ENCODE data around the gene PI4K2B. TPM values are rescaled to one million over a fixed set of nuclear protein-coding genes. Genes with fewer than 3 reads are reported as not detected.
A peak's percentile ranks its signal among the peaks of the same experiment; 100 is the strongest.

The PI4K2B gene
- total and polyA plus RNA-seq, 10 of the 15 experiments (the other 5 are each of a cell fraction or from before 2014, with no cell fraction given): 12.9 to 55.3 (median 40.7) TPM

GRCh38 chr4:25313201-25313895 is 79.5 kb downstream of the PI4K2B start:
- Histone ChIP-seq H3K4me1 (ENCODE audit: control insufficient read depth, insufficient read depth, low read length) (peaks cover 20% of the 10 kb centered on the region), H3K4me3 (peak overlapping the region; percentile 98), H3K36me3 (ENCODE audit: control insufficient read depth in 2 of 2, insufficient read depth in 2 of 2, low read length in 1 of 2) (no peaks in the 10 kb centered on the region; a peak in 1 of 4 replicates), H3K27me3 (replicated peaks in 1 of 2; ENCODE audit: control insufficient read depth in 2 of 2, insufficient read depth in 2 of 2, low read length in 1 of 2) (no peaks in the 10 kb centered on the region), H2AFZ (ENCODE audit: control insufficient read depth, low read depth, low read length) (peak overlapping the region; percentile 92), H3K27ac (ENCODE audit: control insufficient read depth, insufficient read depth) (peak overlapping the region; percentile 72; the same call in 1 of the 2 replicates), H3K9me3 (replicated peaks; ENCODE audit: control insufficient read depth, insufficient read depth, low read length) (0 out of 3 replicates have a peak, but pooled peaks cover 2% of the 10 kb centered on the region), H3K79me2 (ENCODE audit: control insufficient read depth, insufficient read depth, low read length) (peaks cover 9% of the 10 kb centered on the region), H3K4me2 (ENCODE audit: control insufficient read depth, insufficient read depth) (peak overlapping the region; percentile 74), H4K20me1 (ENCODE audit: control insufficient read depth, insufficient read depth) (no peaks in the 10 kb centered on the region), H3K9ac (ENCODE audit: control insufficient read depth, insufficient read depth, low read length) (peak overlapping the region; percentile 86)
- BruUV-seq (replicated peaks): no TSS peak
- intact Hi-C loops (cut with micrococcal nuclease; ENCODE audit: unreplicated experiment): loop anchor here (2.0 to 5.0 kb wide), 2 partner anchors 63 to 131 kb away; partner anchors contain the start of gene ANAPC4
- FAIRE-seq (no peak), DNase-seq (ENCODE audit: low read depth, low spot score) (no peak), ATAC-seq (no peak)
- POLR2A ChIA-PET: interaction anchor here (0.6 to 3.7 kb wide), 6 partner anchors 9 to 126 kb away, joined by 3 to 35 read pairs (median 4); partner anchors contain the start of gene PI4K2B
- SMC1A ChIA-PET (ENCODE audit: uncharacterized antibody, unreplicated experiment): interaction anchor here (0.6 to 4.2 kb wide), 7 partner anchors 8 to 1670 kb away, joined by 3 to 38 read pairs (median 5); partner anchors contain the start of genes PI4K2B and SEPSECS
- CTCF ChIA-PET: interaction anchor here (0.6 to 3.1 kb wide), 22 partner anchors 8 to 326 kb away, joined by 3 to 35 read pairs (median 8); partner anchors contain the start of genes PI4K2B and SEPSECS
- WGBS (ENCODE audit: insufficient coverage, insufficient replicate concordance, low lambda C conversion rate, missing lambda C conversion rate): 46% methylated on average over 23 of the region's 23 CpGs
- in situ Hi-C loops (cut with MboI): no loop called here
- RAD21 ChIA-PET (ENCODE audit: unreplicated experiment): interaction anchor here (1.1 to 1.9 kb wide), 7 partner anchors 42 to 134 kb away, joined by 3 to 21 read pairs (median 5); partner anchors contain the start of gene PI4K2B
- TF ChIP-seq SREBF2 (IDR thresholded peaks at IDR 0.05; ENCODE audit: low read length): no peak
- no peak for TF ChIP-seq NR2C1 (IDR thresholded peaks at IDR 0.05)
- TF ChIP-seq SUZ12 (IDR thresholded peaks at IDR 0.05; ENCODE audit: unreplicated experiment): no peak

- Histone ChIP-seq H3K4me2 (ENCODE audit: control insufficient read depth, insufficient read depth) (no peak overlapping the region), H4K20me1 (ENCODE audit: control insufficient read depth, insufficient read depth) (no peaks in the 10 kb centered on the region), H2AFZ (ENCODE audit: control insufficient read depth, low read depth, low read length) (peak overlapping the region; percentile 28; the same call in 1 of the 2 replicates), H3K27ac (ENCODE audit: control insufficient read depth, insufficient read depth) (peak overlapping the region; percentile 6; the same call in 1 of the 2 replicates), H3K79me2 (ENCODE audit: control insufficient read depth, insufficient read depth, low read length) (no peaks in the 10 kb centered on the region), H3K27me3 (replicated peaks in 1 of 2; ENCODE audit: control insufficient read depth in 2 of 2, insufficient read depth in 2 of 2, low read length in 1 of 2) (no peaks in the 10 kb centered on the region), H3K9me3 (replicated peaks; ENCODE audit: control insufficient read depth, insufficient read depth, low read length) (no peaks in the 10 kb centered on the region), H3K4me3 (no peak overlapping the region), H3K9ac (ENCODE audit: control insufficient read depth, insufficient read depth, low read length) (no peak overlapping the region), H3K4me1 (ENCODE audit: control insufficient read depth, insufficient read depth, low read length) (peaks cover 12% of the 10 kb centered on the region; the same call in 1 of the 2 replicates), H3K36me3 (ENCODE audit: control insufficient read depth in 2 of 2, insufficient read depth in 2 of 2, low read length in 1 of 2) (no peaks in the 10 kb centered on the region; a peak in 2 of 4 replicates)
- DNase-seq (ENCODE audit: low read depth, low spot score) (no peak), ATAC-seq (no peak), FAIRE-seq (peak; percentile 27)
- SMC1A ChIA-PET (ENCODE audit: uncharacterized antibody, unreplicated experiment): interaction anchor here (1.0 to 2.5 kb wide), 7 partner anchors 8 to 67 kb away, joined by 3 to 10 read pairs (median 3); no protein-coding TSS in a partner anchor
- intact Hi-C loops (cut with micrococcal nuclease; ENCODE audit: unreplicated experiment) (no loop called here), in situ Hi-C loops (cut with MboI) (no loop called here)
- RAD21 ChIA-PET (ENCODE audit: unreplicated experiment): interaction anchor here (1.5 kb wide), 1 partner anchor 11 kb away, joined by 5 read pairs; no protein-coding TSS in a partner anchor
- POLR2A ChIA-PET: no interaction called here
- no TSS peak for BruUV-seq (replicated peaks)
- 18% methylated on average over 2 of the region's 2 CpGs for WGBS (ENCODE audit: insufficient coverage, insufficient replicate concordance, low lambda C conversion rate, missing lambda C conversion rate)
- CTCF ChIA-PET: interaction anchor here (2.1 to 3.5 kb wide), 2 partner anchors 8 to 11 kb away, joined by 7 to 19 read pairs; partner anchors contain the start of gene ZCCHC4
- TF ChIP-seq BCL3 (IDR thresholded peaks at IDR 0.05; ENCODE audit: borderline replicate concordance, insufficient read depth, low read depth, low read length, poor library complexity, severe bottlenecking) (peak; percentile 38), TBL1XR1 (IDR thresholded peaks at IDR 0.05; ENCODE audit: low read depth, low read length) (no peak), SMARCA5 (IDR thresholded peaks at IDR 0.05) (no peak)
Measured at GRCh38 chr4:25320336-25320735, 86.5 kb downstream of the PI4K2B start.
